Stimulated activated CD8-positive, alpha-beta memory T cell treated with anti-CD3 and anti-CD28 coated beads, Interleukin-2, amount 100 ng/mL, for 48 hours (primary cell): ENCODE results near the gene S100Z.
"Not testable (repeated sequence)": the region's sequence is repeated elsewhere in the genome, so short reads cannot be mapped to it uniquely, and the experiment has no call there.

Source experiments
- DNase-seq, 2 donors: peaks; one replicate each; pipeline ENCODE4 v3.0.0-alpha.2; 2020; ENCODE audit warnings: low read depth in 2 of 2

S100Z gene

GRCh38 chr5:76849419-76850291 is at the start of gene S100Z:
Gene S100Z, plus strand, starts transcription at chr5:76850014. Its CDS starts 25,346 bp downstream, at chr5:76875360.
- DNase-seq: peak in 1 of 2 donors; percentile 8

- no peak for DNase-seq
These were observed 49.2 kb upstream of the S100Z start for GRCh38 chr5:76800579-76800978.

- no peak for DNase-seq
These were observed 48.5 kb upstream of the S100Z start for GRCh38 chr5:76801159-76801802.

GRCh38 chr5:76801803-76802195 is 48.0 kb upstream of the S100Z start:
- no peak for DNase-seq

GRCh38 chr5:76804266-76804665 is 45.5 kb upstream of the S100Z start:
- DNase-seq: no peak

GRCh38 chr5:76805821-76806505 is 43.9 kb upstream of the S100Z start:
- no peak for DNase-seq

- DNase-seq: no peak
These were observed 42.5 kb upstream of the S100Z start for GRCh38 chr5:76807296-76807695.

GRCh38 chr5:76808141-76808691 is 41.6 kb upstream of the S100Z start:
- no peak for DNase-seq

- no peak for DNase-seq
These were observed 40.7 kb upstream of the S100Z start for GRCh38 chr5:76809141-76809540.

GRCh38 chr5:76810236-76810635 is 39.6 kb upstream of the S100Z start:
- no peak for DNase-seq

GRCh38 chr5:76811214-76811613 is 38.6 kb upstream of the S100Z start:
- DNase-seq: no peak

GRCh38 chr5:76812209-76812608 is 37.6 kb upstream of the S100Z start:
- not testable (repeated sequence) for DNase-seq

- DNase-seq: no peak
These were observed 35.7 kb upstream of the S100Z start for GRCh38 chr5:76813982-76814562.

- DNase-seq: no peak
These were observed 33.5 kb upstream of the S100Z start for GRCh38 chr5:76816110-76816831.

GRCh38 chr5:76818844-76819831 is 30.7 kb upstream of the S100Z start, which contains the start of gene F2RL1:
Gene F2RL1, plus strand, starts transcription at chr5:76819030. Its CDS starts 153 bp downstream, at chr5:76819183.
- DNase-seq: peak; percentile 22 to 27

- no peak for DNase-seq
These were observed 29.8 kb upstream of the S100Z start for GRCh38 chr5:76819851-76820525.

- no peak for DNase-seq
These were observed 29.3 kb upstream of the S100Z start for GRCh38 chr5:76820526-76820890.

- DNase-seq: no peak
These were observed 28.7 kb upstream of the S100Z start for GRCh38 chr5:76821136-76821535.

- DNase-seq: not testable (repeated sequence)
These were observed 27.6 kb upstream of the S100Z start for GRCh38 chr5:76822105-76822731.
